Spinal cord (tissue), 10 donors: ENCODE results near the gene NUP153. TPM values are rescaled to one million over a fixed set of nuclear protein-coding genes. Genes with fewer than 3 reads are reported as not detected.

Source experiments
- DNase-seq, 6 donors: peaks; one replicate each; pipeline versions ENCODE4 v3.0.0 to v3.0.0-alpha.2; 2013 to 2015; ENCODE audit warnings: low spot score in 6 of 6, low read depth in 4 of 6
- H3K27ac ChIP-seq: one replicate; pipeline ENCODE4 v1.5.1; 2013; ENCODE audit warnings: low read depth, low read length, control low read depth
- H3K27me3 ChIP-seq: one replicate; pipeline ENCODE4 v1.6.1; 2013; ENCODE audit warnings: low read length; ENCODE audit not compliant: control insufficient read depth, insufficient read depth
- H3K36me3 ChIP-seq: one replicate; pipeline ENCODE4 v1.6.1; 2013; ENCODE audit warnings: low read length; ENCODE audit not compliant: control insufficient read depth, insufficient read depth
- H3K4me1 ChIP-seq: one replicate; pipeline ENCODE4 v1.6.1; 2013; ENCODE audit warnings: low read length; ENCODE audit not compliant: control insufficient read depth, insufficient read depth
- H3K4me3 ChIP-seq: one replicate; pipeline ENCODE4 v1.5.1; 2013; ENCODE audit warnings: low read depth, low read length, control low read depth
- H3K9me3 ChIP-seq: one replicate; pipeline ENCODE4 v1.6.1; 2013; ENCODE audit warnings: low read length; ENCODE audit not compliant: control insufficient read depth, insufficient read depth
- WGBS: methylation state at CpG from one replicate; pipeline ENCODE4 v1.1.5; 2013; ENCODE audit warnings: missing lambda C conversion rate; ENCODE audit not compliant: insufficient coverage; 5-methylcytosine and 5-hydroxymethylcytosine counted together
- polyA plus RNA-seq, 2 donors: library from polyadenylated mRNA; unstranded; fragments of 120-200 nt; gene quantifications; one replicate each; pipeline ENCODE4 v1.2.1, GENCODE V29; 2013; ENCODE audit not compliant: insufficient read length in 2 of 2
- total RNA-seq, 2 donors: library from RNA; depleted of rRNA in 1 of 2; stranded (reverse); fragments of 120-200 nt in 1 of 2; fragments of >200 nt in 1 of 2; gene quantifications; one replicate each; pipeline versions ENCODE4 v1.2.3 to v1.2.4, GENCODE V29; 2013 to 2014
- donor health status: healthy.

The NUP153 gene
- total and polyA plus RNA-seq, 4 donors, result 33.2 to 45.4 (median 37.1) TPM

GRCh38 chr6:17650656-17651309 is 55.9 kb downstream of the NUP153 start:
- H3K36me3 ChIP-seq, result peaks cover 23% of the 10 kb centered on the region
- H3K27me3 ChIP-seq, result no peaks in the 10 kb centered on the region
- H3K9me3 ChIP-seq, result no peaks in the 10 kb centered on the region
- WGBS, result no CpG with 5 or more reads among the region's 3 CpGs
- no peaks in the 10 kb centered on the region for H3K4me1 ChIP-seq
- H3K27ac ChIP-seq, result no peak overlapping the region
- no peak overlapping the region for H3K4me3 ChIP-seq
- no peak for DNase-seq

GRCh38 chr6:17648745-17649144 is 58.0 kb downstream of the NUP153 start:
- WGBS, result no CpG with 5 or more reads among the region's 3 CpGs
- H3K27me3 ChIP-seq, result no peaks in the 10 kb centered on the region
- no peak overlapping the region for H3K27ac ChIP-seq
- no peak for DNase-seq
- H3K9me3 ChIP-seq, result no peaks in the 10 kb centered on the region
- H3K36me3 ChIP-seq, result peaks cover 33% of the 10 kb centered on the region
- H3K4me1 ChIP-seq, result no peaks in the 10 kb centered on the region
- no peak overlapping the region for H3K4me3 ChIP-seq

- Histone ChIP-seq H3K4me1 (no peaks in the 10 kb centered on the region), H3K4me3 (no peak overlapping the region), H3K27ac (no peak overlapping the region), H3K27me3 (no peaks in the 10 kb centered on the region), H3K9me3 (no peaks in the 10 kb centered on the region), H3K36me3 (peaks cover 26% of the 10 kb centered on the region)
- DNase-seq, result no peak
- 58% methylated on average over 2 of the region's 3 CpGs for WGBS
Measured at GRCh38 chr6:17640477-17640917, 66.2 kb downstream of the NUP153 start.

GRCh38 chr6:17638212-17638715 is 68.5 kb downstream of the NUP153 start:
- no CpG with 5 or more reads among the region's 2 CpGs for WGBS
- H3K36me3 ChIP-seq, result peaks cover 20% of the 10 kb centered on the region

GRCh38 chr6:17635568-17635967 is 71.2 kb downstream of the NUP153 start:
- no peak overlapping the region for H3K27ac ChIP-seq
- DNase-seq, result no peak
- peaks cover 21% of the 10 kb centered on the region for H3K36me3 ChIP-seq
- H3K27me3 ChIP-seq, result no peaks in the 10 kb centered on the region
- no peaks in the 10 kb centered on the region for H3K9me3 ChIP-seq
- no peak overlapping the region for H3K4me3 ChIP-seq
- 100% methylated on average over 3 of the region's 4 CpGs for WGBS
- no peaks in the 10 kb centered on the region for H3K4me1 ChIP-seq

More at GRCh38 chr6:17638212-17638715, 68.5 kb downstream of the NUP153 start:
- DNase-seq, result no peak
- H3K27ac ChIP-seq, result no peak overlapping the region
- H3K9me3 ChIP-seq, result no peaks in the 10 kb centered on the region
- H3K4me1 ChIP-seq, result no peaks in the 10 kb centered on the region
- no peaks in the 10 kb centered on the region for H3K27me3 ChIP-seq
- no peak overlapping the region for H3K4me3 ChIP-seq

GRCh38 chr6:17633465-17634188 is 73.1 kb downstream of the NUP153 start:
- DNase-seq, result no peak
- Histone ChIP-seq H3K4me3 (no peak overlapping the region), H3K27ac (no peak overlapping the region), H3K4me1 (no peaks in the 10 kb centered on the region), H3K9me3 (no peaks in the 10 kb centered on the region), H3K36me3 (peaks cover 21% of the 10 kb centered on the region), H3K27me3 (no peaks in the 10 kb centered on the region)
- WGBS, result 100% methylated on average over 2 of the region's 2 CpGs

GRCh38 chr6:17632934-17633333 is 73.8 kb downstream of the NUP153 start:
- no peak for DNase-seq
- H3K27ac ChIP-seq, result no peak overlapping the region
- H3K36me3 ChIP-seq, result peaks cover 21% of the 10 kb centered on the region
- H3K4me3 ChIP-seq, result no peak overlapping the region
- no CpG with 5 or more reads among the region's 1 CpG for WGBS
- H3K9me3 ChIP-seq, result no peaks in the 10 kb centered on the region
- no peaks in the 10 kb centered on the region for H3K27me3 ChIP-seq
- no peaks in the 10 kb centered on the region for H3K4me1 ChIP-seq

GRCh38 chr6:17630511-17631073 is 76.1 kb downstream of the NUP153 start:
- Histone ChIP-seq H3K4me1 (no peaks in the 10 kb centered on the region), H3K27me3 (no peaks in the 10 kb centered on the region), H3K27ac (no peak overlapping the region), H3K9me3 (no peaks in the 10 kb centered on the region), H3K36me3 (peaks cover 19% of the 10 kb centered on the region), H3K4me3 (no peak overlapping the region)
- WGBS, result 20% methylated on average over 1 of the region's 5 CpGs
- DNase-seq, result no peak

- Histone ChIP-seq H3K27ac (no peak overlapping the region), H3K36me3 (peaks cover 17% of the 10 kb centered on the region), H3K4me3 (no peak overlapping the region), H3K27me3 (no peaks in the 10 kb centered on the region), H3K4me1 (no peaks in the 10 kb centered on the region), H3K9me3 (no peaks in the 10 kb centered on the region)
- 60% methylated on average over 1 of the region's 8 CpGs for WGBS
- DNase-seq, result no peak
Measured at GRCh38 chr6:17629824-17630510, 76.8 kb downstream of the NUP153 start.
